ENCODE results near the gene RGS16.
A peak's percentile ranks its signal among the peaks of the same experiment; 100 is the strongest.

Gene RGS16

DNA sequence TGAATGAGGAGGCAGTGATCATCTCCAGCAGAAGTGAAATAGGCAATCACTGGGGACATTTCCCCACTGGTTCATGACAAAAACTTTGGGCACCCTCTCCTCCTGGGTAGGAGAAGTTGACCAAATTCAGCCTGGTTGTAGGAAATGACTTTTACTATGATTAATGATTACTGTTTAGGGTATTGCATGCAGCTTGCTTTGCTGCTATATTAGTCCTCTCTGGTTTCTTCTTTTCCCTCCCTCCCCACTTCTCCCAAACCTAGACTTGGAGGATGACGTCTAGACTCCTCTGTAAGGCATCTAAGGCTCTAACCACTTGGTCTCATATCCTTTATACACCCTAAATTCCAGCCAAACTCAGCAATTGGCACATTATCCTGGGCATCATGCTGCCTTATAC, 3.4 kb upstream of the RGS16 start:
- no peak for DNase-seq

DNA sequence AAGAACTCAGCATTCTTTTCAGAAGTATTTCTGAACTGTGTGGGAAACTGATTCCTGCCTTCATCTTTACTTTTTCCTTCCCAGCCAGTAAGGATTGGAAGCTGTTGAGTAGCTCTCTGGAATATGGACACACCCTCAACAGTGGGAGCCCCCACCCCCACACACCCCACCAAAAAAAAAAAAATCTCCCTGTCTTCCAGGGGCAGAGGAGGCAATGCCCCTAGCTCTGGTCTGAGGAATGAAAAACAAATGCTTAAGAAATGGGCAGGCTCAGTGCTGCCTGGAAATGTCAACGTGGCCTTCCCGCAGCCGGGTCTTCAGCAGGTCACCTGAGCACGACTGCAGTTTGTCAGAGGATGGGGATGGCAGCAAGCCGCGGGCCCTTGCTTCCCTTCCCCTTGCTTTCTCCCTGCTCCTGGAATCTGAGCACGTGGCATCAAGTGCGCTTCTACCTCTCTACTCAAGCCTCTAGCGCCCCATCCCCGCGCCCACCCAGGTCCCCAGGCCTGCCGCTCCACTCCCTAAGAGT, 479 bp downstream of the RGS16 start:
- DNase-seq, result no peak

DNA sequence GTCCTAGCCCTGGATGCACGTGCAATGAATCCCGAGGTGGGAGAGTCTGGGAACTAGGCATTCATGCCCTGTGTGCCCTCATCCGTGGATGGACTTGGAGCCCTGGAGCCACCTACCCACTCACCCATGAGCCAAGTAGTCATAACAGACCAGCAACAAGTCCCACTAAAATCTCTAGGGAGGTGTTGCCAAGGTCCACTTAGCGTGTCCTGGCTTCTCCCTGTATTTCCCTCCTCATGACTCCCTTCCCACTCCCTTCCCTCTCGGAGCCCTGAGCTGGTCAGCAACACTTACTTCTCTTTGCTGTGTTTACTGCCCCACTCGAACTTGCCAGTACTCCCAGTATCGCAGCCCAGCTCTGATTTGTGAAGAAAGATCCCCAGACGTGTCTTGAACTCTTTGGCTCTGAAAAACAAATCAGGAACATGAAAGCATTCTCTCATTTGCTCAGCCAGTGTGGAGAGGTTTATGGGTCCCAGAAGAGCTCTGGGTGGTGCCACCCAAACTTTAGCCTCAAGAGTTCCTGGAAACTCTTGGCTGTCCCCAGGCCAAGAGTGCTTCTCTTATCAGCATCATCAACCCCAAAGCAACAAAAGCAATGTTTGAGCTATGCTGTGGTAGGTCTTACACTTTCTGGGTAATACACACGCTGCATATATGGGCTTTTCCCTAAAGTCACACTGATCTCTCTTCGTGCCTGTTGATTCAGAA, 1.1 kb downstream of the RGS16 start:
- no peak for DNase-seq

DNA sequence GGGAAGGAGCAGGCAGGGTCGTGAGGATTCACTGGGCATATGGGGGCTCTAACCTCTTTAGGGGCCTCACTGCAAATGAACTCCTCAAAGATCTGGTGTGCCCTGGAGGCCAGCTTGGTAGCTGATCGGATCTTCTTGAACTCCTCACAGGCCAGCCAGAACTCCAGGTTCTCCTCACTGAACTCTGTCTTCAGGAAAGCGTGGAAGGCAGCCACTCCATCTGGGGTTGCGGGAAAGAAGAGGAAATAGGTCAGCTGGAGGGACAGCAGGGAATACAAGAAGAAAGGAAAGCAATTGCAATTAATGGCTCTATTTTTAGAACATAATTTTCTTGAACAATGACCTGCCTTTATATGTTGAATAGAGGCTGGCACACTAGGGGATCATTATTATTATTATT, 2.3 kb downstream of the RGS16 start:
- DNase-seq, result no peak

- DNase-seq, result peak in 1 of 2 experiments; percentile 65
These were observed 2.8 kb downstream of the RGS16 start for GRCh38 chr1:182601416-182601786.

- no peak for DNase-seq
These were observed 3.3 kb downstream of the RGS16 start for GRCh38 chr1:182600745-182601415.

- no peak for DNase-seq
These were observed 4.0 kb downstream of the RGS16 start for GRCh38 chr1:182600036-182600713.

GRCh38 chr1:182599339-182599738, 4.8 kb downstream of the RGS16 start:
- no peak for DNase-seq

- DNase-seq, result no peak
These were observed 5.9 kb downstream of the RGS16 start for GRCh38 chr1:182598296-182598695.

- DNase-seq, result no peak
These were observed 7.3 kb downstream of the RGS16 start for GRCh38 chr1:182596934-182597333.

- peak in 1 of 2 experiments; percentile 5 for DNase-seq
These were observed 8.4 kb downstream of the RGS16 start for GRCh38 chr1:182595641-182596240.

GRCh38 chr1:182589931-182590330, 14.3 kb downstream of the RGS16 start:
- DNase-seq, result no peak

DNA sequence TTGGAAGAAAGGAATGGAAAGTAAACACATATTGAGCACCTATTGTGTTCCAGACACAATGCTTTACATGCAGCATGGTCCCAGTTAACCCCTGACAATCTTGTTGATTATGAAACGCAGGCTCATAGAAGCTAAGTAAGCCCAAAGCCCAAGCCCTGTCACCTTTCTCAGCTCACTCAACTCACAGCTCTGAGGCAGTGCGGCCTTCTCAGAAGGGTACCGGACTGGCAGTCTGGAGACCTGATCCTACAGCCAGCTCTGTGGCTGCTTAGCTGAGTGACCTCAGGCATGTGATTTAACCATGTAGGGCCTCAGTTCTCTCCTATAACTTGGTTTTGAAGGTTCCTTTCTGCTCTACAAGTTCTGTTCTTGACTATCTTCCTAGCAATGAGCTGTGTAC, 14.7 kb downstream of the RGS16 start:
- DNase-seq, result no peak

GRCh38 chr1:182588500-182589396, 15.4 kb downstream of the RGS16 start, which contains the start of gene RNASEL:
TSS of gene RNASEL (minus strand) at chr1:182589256. CDS start at chr1:182586806, 2,450 bp downstream.
- DNase-seq, result peak; percentile 27 to 79

GRCh38 chr1:182587666-182588499, 16.3 kb downstream of the RGS16 start:
- no peak for DNase-seq

DNA sequence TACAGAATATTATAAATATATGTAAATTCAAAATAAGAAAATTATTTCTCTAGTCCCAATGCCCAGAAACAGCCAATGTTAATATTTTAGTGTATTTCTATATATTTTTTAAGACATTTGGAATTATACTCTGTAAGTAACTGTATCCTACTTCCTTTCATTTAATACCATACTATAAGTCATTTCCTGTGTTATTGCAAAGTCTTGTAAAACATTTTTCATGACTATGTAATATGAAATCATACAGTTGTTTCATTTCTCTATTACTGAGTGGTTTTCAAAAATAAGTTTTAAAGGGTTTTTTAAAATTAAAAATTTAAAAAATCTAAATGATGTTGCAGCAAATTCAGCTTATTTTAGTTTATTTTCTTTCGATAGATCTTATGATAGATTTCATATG, 17.1 kb downstream of the RGS16 start:
- DNase-seq, result no peak

DNA sequence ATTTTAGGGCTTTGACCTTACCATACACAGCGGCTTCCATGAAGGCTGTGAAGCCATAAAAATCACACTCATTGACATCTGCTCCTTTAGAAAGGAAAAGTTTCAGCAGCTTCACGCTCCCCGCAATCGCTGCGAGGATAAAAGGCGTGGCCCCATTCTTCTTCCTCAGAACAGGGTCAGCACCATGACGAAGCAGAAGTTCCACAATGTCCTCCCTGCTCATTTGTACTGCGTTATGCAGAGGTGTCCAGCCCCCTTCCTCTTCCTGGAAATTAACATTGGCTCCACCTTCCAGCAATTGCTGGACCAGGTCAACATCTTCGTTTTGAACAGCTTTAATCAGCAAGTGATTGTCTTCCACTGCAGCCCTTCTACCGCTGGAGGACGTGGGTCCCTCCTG, 17.8 kb downstream of the RGS16 start:
- DNase-seq, result no peak

GRCh38 chr1:182584746-182585145, 19.4 kb downstream of the RGS16 start:
- no peak for DNase-seq

DNA sequence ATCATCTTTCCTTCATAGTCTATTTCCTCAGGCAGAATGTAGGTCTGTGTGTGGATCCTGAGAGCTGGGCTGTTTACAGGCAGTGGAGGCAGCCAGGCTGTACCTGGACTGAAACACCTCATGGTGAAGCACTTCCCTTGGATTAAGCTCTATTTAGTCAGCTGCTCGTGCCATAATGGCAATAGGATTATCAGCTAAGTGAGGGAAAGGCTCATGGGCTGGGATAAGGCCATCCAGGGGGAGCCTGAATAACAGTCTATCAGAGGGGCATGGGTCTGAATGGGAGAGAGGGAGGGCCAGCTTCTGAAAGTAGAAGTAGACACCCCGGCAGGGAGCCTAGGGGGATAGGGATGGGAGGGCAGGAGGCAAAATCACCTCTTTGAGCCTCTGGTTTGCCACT, 23.5 kb downstream of the RGS16 start:
- DNase-seq, result no peak

DNA sequence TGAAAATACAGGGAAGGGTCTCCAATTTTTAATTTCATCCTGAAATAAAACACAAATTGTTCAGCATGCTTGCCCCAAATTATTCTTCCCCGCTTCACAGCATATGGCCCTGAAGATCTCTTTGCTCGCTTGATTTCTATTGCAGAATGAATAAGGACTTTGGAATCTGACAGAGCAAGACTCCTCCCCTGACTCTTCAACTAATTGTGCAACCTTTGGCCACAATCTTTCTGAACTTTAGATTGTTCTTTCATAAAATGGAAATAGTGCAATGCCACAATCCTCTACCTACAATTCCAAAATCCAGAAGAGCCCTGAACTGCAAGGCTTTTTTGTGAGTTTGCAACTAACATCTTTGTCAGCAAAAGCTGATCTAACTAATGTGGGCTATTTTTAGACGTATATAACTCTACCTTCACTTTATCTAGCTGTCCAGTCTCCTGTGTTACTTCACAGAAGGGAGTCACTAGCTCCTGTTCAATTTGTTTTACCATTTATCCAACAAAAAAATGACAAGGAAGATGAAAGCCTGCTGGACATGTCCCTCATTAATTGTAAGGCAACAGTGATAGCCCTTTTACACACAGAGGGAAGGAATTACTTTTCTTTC, 28.5 kb downstream of the RGS16 start:
- DNase-seq, result no peak

- DNase-seq, result no peak
These were observed 30.0 kb downstream of the RGS16 start for GRCh38 chr1:182574156-182574555.

All from SW 1271 (cell line).